IPS DF 6.9 (cell line): ENCODE results near the gene PTTG1IP.

Experiments
- DNase-seq: peaks from one replicate; pipeline ENCODE4 v3.0.0-alpha.2; 2013; ENCODE audit warnings: low read depth, low spot score
- H3K27ac ChIP-seq: one replicate; pipeline ENCODE4 v1.5.1; 2013; ENCODE audit warnings: low read length, control low read depth
- H3K27me3 ChIP-seq: 2 replicates; pipeline ENCODE4 v1.6.1; 2013; ENCODE audit warnings: mild to moderate bottlenecking, low read length; ENCODE audit not compliant: control insufficient read depth, insufficient read depth
- H3K36me3 ChIP-seq: 2 replicates; pipeline ENCODE4 v1.6.1; 2013; ENCODE audit warnings: low read length; ENCODE audit not compliant: control insufficient read depth, insufficient read depth
- H3K4me1 ChIP-seq: 2 replicates; pipeline ENCODE4 v1.6.1; 2013; ENCODE audit warnings: low read length; ENCODE audit not compliant: control insufficient read depth, insufficient read depth
- H3K4me3 ChIP-seq: 2 replicates; pipeline ENCODE4 v1.5.1; 2013; ENCODE audit warnings: mild to moderate bottlenecking, low read length
- H3K9me3 ChIP-seq: 2 replicates; pipeline ENCODE4 v1.6.1; 2013; ENCODE audit warnings: low read length, inconsistent platforms; ENCODE audit not compliant: control insufficient read depth, insufficient read depth
- WGBS: extraction: QIAGEN DNeasy Blood & Tissue Kit; methylation state at CpG from one replicate; pipeline ENCODE4 v1.1.7; 2013; ENCODE audit warnings: mixed read lengths, missing lambda C conversion rate; ENCODE audit not compliant: insufficient read length, insufficient coverage; 5-methylcytosine and 5-hydroxymethylcytosine counted together

Gene PTTG1IP

DNA sequence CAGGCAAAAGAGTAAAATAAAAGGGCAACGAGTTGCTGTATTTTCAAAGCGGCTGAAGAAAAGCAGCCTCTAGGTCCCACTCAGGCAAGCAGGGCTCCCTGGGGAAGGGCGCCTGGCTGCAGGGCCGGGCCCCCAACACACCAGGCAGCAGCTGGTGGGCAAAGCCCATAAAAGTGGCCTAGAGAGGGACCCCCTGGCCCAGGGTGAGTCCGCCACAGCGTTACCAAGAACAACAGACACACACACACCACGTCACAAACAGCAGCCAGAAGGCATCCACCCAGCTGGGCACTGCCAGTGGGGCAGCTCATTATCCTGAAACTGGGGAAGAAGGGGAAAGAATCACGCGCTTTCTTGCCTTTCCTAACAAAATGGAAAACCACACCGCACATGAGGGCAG, 60.3 kb downstream of the PTTG1IP start:
- no peaks in the 10 kb centered on the region for H3K27me3 ChIP-seq
- no peak overlapping the region for H3K4me3 ChIP-seq
- DNase-seq: no peak
- no peaks in the 10 kb centered on the region for H3K9me3 ChIP-seq
- WGBS: no CpG with 5 or more reads among the region's 10 CpGs
- peaks cover 5% of the 10 kb centered on the region for H3K4me1 ChIP-seq
- peaks cover 6% of the 10 kb centered on the region for H3K36me3 ChIP-seq
- no peak overlapping the region for H3K27ac ChIP-seq

DNA sequence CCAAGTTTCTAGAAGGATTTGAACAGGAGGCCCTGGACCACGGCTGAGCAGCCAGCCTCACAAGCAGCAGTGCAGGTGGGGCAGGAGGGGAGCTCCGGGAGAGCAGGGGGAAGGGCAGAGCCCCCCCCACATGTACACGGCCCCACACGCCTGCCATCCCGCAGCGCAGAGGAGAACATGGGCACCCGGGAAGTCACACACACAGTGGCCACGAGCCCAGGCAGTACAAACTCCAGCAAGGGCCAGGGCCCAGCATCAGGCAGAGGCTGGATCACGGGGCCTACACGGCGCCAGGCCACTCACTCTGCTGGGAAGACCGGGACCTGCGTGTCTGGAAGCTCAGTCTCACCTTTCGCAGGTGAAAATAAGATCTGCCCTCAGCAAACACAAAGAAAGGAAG, 60.9 kb downstream of the PTTG1IP start:
- Histone ChIP-seq H3K4me1 (peaks cover 5% of the 10 kb centered on the region), H3K4me3 (no peak overlapping the region), H3K27me3 (no peaks in the 10 kb centered on the region), H3K9me3 (no peaks in the 10 kb centered on the region), H3K36me3 (peaks cover 6% of the 10 kb centered on the region), H3K27ac (no peak overlapping the region)
- no CpG with 5 or more reads among the region's 14 CpGs for WGBS
- no peak for DNase-seq

DNA sequence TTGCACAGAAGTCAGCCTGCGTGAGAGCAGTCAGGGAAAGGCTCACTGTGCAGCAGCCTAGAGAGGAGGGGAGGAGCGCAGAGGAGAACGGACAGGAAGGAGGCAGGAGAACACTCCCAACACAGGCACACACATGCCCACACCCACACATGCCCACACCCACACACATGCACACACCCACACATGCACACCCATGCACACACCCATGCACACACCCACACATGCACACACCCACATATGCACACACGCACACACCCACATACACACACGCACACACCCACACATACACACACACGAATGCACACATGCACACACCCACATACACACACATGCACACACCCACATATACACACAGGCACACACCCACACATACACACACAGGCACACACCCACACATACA, 62.7 kb downstream of the PTTG1IP start:
- H3K4me1 ChIP-seq: no peaks in the 10 kb centered on the region
- H3K4me3 ChIP-seq: no peak overlapping the region
- DNase-seq: no peak
- H3K9me3 ChIP-seq: no peaks in the 10 kb centered on the region
- 100% methylated on average over 1 of the region's 6 CpGs for WGBS
- peaks cover 10% of the 10 kb centered on the region for H3K36me3 ChIP-seq
- H3K27me3 ChIP-seq: no peaks in the 10 kb centered on the region
- H3K27ac ChIP-seq: no peak overlapping the region

DNA sequence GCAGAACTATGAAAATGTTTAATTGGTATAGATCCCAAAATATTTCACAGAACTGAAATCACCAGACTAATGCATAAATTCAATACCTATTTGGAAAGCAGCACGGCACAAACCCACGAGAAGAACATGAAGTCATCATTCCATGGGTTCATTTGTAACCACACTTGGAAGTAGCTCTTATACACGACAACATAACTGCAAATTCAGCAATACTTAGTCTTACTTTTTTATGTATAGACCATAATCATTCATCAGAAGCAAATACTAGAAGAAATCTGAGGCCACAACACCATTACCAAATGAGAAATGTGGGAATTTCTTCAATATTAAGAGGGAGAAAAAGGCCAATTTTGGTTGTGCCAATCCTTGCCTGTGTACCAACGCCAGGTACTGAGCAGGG, 67.6 kb downstream of the PTTG1IP start:
- H3K36me3 ChIP-seq: peaks cover 7% of the 10 kb centered on the region
- DNase-seq: no peak
- H3K4me3 ChIP-seq: no peak overlapping the region
- WGBS: no CpG with 5 or more reads among the region's 4 CpGs
- no peak overlapping the region for H3K27ac ChIP-seq
- no peaks in the 10 kb centered on the region for H3K27me3 ChIP-seq
- H3K9me3 ChIP-seq: no peaks in the 10 kb centered on the region
- no peaks in the 10 kb centered on the region for H3K4me1 ChIP-seq

DNA sequence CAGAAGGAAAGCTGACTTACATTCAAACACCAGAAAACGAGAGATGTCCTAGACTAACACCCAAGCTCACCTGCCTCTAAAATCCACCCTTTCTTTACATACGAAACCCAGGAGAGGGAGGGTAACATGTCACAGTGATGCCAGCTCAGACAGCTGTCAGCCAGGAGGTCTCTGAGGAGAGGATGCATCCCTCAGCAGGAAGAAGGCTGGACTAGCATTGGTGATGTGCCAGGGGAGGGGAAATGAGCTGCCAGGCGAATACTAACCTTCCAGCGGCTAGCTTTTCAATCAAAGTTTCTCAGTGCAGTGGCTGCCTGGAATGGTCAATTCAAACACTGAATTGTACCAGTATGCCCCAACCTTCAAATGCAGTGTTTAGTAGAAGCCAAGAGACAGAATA, 68.3 kb downstream of the PTTG1IP start:
- H3K9me3 ChIP-seq: no peaks in the 10 kb centered on the region
- H3K27me3 ChIP-seq: no peaks in the 10 kb centered on the region
- H3K36me3 ChIP-seq: peaks cover 7% of the 10 kb centered on the region; the same call in 1 of the 2 replicates
- no CpG with 5 or more reads among the region's 4 CpGs for WGBS
- no peak for DNase-seq
- H3K4me1 ChIP-seq: no peaks in the 10 kb centered on the region
- no peak overlapping the region for H3K27ac ChIP-seq
- H3K4me3 ChIP-seq: no peak overlapping the region

DNA sequence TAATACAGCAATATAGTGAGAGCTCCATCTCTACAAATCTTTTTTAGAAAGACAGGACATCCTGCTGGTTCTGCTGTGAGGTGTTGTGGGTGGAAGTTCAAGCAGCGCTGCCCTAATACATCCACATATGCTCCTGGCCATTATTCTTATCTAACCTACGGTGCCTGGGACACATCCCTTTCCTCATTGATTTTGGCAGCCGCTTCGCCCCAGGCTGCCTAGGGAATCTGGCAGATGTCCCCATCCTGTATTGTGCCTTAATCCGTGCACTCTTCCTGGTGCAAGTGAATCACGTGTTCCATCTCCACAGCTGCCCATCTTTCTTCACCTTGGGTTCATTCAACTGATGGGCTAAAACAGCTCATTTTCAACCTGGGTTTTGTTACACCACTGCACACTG, 68.7 kb downstream of the PTTG1IP start:
- Histone ChIP-seq H3K9me3 (no peaks in the 10 kb centered on the region), H3K27me3 (no peaks in the 10 kb centered on the region), H3K27ac (no peak overlapping the region), H3K36me3 (peaks cover 7% of the 10 kb centered on the region; the same call in 1 of the 2 replicates), H3K4me3 (no peak overlapping the region), H3K4me1 (no peaks in the 10 kb centered on the region)
- WGBS: no CpG with 5 or more reads among the region's 6 CpGs
- DNase-seq: no peak

DNA sequence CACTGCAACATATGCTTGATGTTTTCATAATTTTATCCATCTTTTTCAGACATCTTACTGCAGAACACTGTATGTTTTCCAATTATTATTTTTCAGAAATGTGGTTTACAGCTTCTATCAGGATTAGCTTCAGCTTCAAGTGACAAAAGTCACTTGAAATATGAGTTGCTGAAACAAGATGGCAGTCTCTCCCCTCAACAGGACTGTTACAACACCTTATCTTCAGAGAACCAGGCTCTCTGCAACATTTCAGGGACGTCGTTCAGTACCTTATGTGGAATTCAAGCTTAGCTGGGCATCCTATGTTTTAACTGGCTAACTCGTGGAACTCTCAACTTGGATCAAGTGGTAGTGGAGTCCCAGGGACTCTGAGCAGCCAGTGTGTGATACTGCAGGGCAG, 69.8 kb downstream of the PTTG1IP start:
- DNase-seq: no peak
- no peak overlapping the region for H3K27ac ChIP-seq
- H3K9me3 ChIP-seq: no peaks in the 10 kb centered on the region
- no peaks in the 10 kb centered on the region for H3K27me3 ChIP-seq
- no CpG with 5 or more reads among the region's 3 CpGs for WGBS
- H3K36me3 ChIP-seq: peaks cover 7% of the 10 kb centered on the region; the same call in 1 of the 2 replicates
- no peaks in the 10 kb centered on the region for H3K4me1 ChIP-seq
- H3K4me3 ChIP-seq: no peak overlapping the region

DNA sequence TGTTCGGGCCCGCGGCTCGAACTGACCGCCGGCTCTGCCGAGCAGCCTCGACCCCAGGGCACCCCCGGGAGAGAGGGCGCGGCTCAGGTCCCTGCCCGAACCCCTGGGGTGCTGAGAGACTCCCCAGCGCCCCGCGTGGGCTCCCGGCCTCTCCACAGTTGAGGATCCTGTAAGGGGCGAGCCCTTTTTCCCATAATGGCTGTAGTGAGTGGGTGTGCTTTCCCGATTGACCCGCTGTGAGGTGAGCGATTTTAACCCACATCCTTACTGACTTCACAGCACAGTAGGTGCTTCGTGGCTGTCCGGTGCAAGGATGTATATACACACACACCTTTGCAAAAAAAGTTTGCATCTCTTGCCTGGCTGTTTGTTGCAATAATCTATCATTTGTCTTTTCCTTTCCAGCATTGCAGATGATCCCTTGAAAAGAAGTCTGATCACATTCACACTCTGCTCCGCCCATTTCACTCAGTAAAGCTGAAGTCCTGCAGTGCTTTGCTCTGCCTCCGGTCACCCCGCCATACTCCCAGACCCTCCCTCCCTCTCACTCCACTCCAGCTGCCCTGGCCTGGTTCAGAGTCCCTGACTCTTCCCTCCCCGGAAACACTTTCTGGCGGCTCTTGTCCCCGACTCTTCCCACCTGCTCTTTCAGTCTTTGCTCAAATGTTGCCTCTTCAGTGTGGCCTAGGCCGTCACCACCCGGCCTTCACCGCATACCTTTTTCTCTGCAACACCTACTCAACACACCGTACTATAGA, 70.9 kb downstream of the PTTG1IP start:
- Histone ChIP-seq H3K4me3 (peak overlapping the region; percentile 80), H3K27me3 (no peaks in the 10 kb centered on the region), H3K27ac (no peak overlapping the region), H3K9me3 (no peaks in the 10 kb centered on the region), H3K4me1 (no peaks in the 10 kb centered on the region), H3K36me3 (peaks cover 4% of the 10 kb centered on the region; the same call in 1 of the 2 replicates)
- no CpG with 5 or more reads among the region's 32 CpGs for WGBS
- no peak for DNase-seq

DNA sequence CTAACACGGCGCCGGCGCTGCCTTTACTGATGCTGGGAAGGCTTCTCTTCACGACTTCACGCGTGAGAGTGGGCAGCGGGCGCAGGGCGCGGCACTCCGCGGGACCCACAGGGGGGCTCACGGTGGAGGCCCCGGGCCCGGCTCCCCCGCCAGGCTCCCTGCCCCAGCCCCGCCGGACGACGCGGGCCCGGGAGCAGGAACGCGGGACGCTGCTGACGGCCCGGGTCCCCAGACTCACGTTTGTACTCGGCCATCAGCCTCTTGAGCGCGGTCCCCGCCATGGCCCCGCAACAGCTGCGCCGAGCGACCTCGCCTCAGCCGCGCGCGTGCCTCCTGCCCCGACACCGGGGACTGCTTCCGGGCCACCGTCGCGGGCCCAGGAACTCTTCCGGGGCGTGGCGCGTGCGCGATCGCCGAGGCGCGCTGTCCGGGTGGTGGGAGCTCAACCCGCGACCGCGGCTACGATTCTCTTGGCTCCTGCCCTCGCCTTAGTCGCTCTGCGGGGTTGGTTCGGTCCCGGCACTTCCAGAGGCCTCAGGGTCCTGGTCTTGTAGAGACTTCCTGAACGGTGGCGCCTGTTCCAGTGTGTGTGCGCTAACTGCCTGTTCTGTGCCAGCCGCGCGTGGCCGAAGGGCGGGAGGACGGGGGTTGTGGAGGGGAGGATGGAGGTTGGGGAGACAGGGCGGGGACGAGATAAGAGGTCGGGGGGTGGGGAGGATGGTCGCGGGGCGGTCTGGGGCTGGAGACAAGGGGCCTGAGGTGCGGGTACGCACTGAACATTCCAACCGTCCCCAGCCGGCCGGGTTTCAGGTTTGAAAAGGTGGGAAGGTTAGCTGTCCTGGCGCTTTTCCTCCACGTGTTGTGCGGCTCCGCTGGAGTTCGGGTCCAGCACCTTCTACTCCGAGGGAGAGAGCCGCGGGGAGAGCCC, 71.8 kb downstream of the PTTG1IP start, which contains the start of gene UBE2G2:
TSS of gene UBE2G2 (minus strand) at position 353 of the 928 bp plus-strand sequence. CDS start at position 281, 72 bp downstream.
- no peaks in the 10 kb centered on the region for H3K9me3 ChIP-seq
- H3K27ac ChIP-seq: no peak within 1 kb of the TSS
- no CpG with 5 or more reads among the region's 97 CpGs for WGBS
- H3K36me3 ChIP-seq: peaks cover 1% of the 10 kb centered on the region; the same call in 1 of the 2 replicates
- H3K27me3 ChIP-seq: no peaks in the 10 kb centered on the region
- H3K4me1 ChIP-seq: no peaks in the 10 kb centered on the region
- peak within 1 kb of the TSS; percentile 80 for H3K4me3 ChIP-seq
- DNase-seq: no peak

DNA sequence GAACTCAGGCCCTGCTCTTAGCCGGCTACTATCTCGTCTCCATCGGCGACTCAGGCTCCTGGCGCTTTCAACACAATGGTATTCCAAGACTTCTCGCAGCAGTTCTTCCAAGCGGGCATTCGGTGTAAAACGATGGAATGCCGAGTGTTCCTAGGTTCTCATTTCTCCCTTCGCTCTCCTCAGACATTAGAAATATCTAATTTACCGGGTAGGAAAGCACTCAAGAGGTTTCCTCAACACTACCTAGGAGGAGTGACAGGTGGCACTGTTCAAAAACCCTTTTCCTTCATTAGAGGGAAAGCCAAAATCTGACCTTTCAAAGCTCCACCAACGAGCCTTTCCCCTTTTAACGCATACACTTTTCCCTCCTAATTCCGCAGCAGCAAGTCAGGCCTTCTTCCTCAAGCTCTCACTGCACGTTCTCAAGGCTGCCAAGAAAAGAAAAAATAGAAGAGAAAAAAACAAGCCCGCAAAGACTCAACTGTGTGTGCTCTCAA, 72.5 kb downstream of the PTTG1IP start:
- Histone ChIP-seq H3K9me3 (no peaks in the 10 kb centered on the region), H3K36me3 (no peaks in the 10 kb centered on the region; the same call in 1 of the 2 replicates), H3K27me3 (no peaks in the 10 kb centered on the region), H3K4me1 (no peaks in the 10 kb centered on the region), H3K27ac (no peak overlapping the region), H3K4me3 (peak overlapping the region; percentile 80; the same call in 1 of the 2 replicates)
- WGBS: no CpG with 5 or more reads among the region's 17 CpGs
- no peak for DNase-seq
